ENCODE data around the gene PCNX2. TPM values are rescaled to one million over a fixed set of nuclear protein-coding genes. Genes with fewer than 3 reads are reported as not detected.

The PCNX2 gene
- total and polyA plus RNA-seq, 12 donors = 0.29 to 3.1 (median 1.6) TPM

- WGBS, 2 donors = 96% methylated on average over 11 of the region's 11 CpGs
- no peak for ATAC-seq
- H3K9me3 ChIP-seq = peaks cover 0 to 2% (median 0%) of the 10 kb centered on the region in 11 donors
- no peak overlapping the region for H3K4me3 ChIP-seq
- intact Hi-C loops (cut with DNase I) = no loop called here
- no peaks in the 10 kb centered on the region for H3K36me3 ChIP-seq
- H3K27me3 ChIP-seq = peaks cover 0 to 6% (median 0%) of the 10 kb centered on the region in 7 donors
- TF ChIP-seq CTCF (IDR thresholded peaks at IDR 0.05) = no peak
- DNase-seq = no peak
- peaks cover 0 to 10% (median 4%) of the 10 kb centered on the region in 9 donors for H3K4me1 ChIP-seq
- H3K27ac ChIP-seq = no peak overlapping the region
Measured at GRCh38 chr1:232938926-232939325, 356.6 kb downstream of the PCNX2 start.

- Histone ChIP-seq H3K4me3 (no peak overlapping the region), H3K4me1 (peaks cover 0 to 3% (median 0%) of the 10 kb centered on the region in 9 donors), H3K27me3 (peaks cover 0 to 6% (median 0%) of the 10 kb centered on the region in 7 donors), H3K36me3 (no peaks in the 10 kb centered on the region), H3K27ac (no peak overlapping the region), H3K9me3 (peaks cover 0 to 2% (median 0%) of the 10 kb centered on the region in 11 donors)
- intact Hi-C loops (cut with DNase I) = no loop called here
- ATAC-seq (no peak), DNase-seq (no peak)
- WGBS, 2 donors = 68 to 77% methylated on average over 8 of the region's 8 CpGs
- TF ChIP-seq CTCF (IDR thresholded peaks at IDR 0.05) = no peak
Measured at GRCh38 chr1:232937741-232938375, 357.7 kb downstream of the PCNX2 start.

GRCh38 chr1:232936941-232937340, 358.6 kb downstream of the PCNX2 start:
- H3K36me3 ChIP-seq = no peaks in the 10 kb centered on the region
- no peak overlapping the region for H3K4me3 ChIP-seq
- H3K27ac ChIP-seq = no peak overlapping the region
- H3K27me3 ChIP-seq = peaks cover 0 to 6% (median 0%) of the 10 kb centered on the region in 7 donors
- DNase-seq (no peak), ATAC-seq (no peak)
- peaks cover 0 to 4% (median 0%) of the 10 kb centered on the region in 11 donors for H3K9me3 ChIP-seq
- TF ChIP-seq CTCF (IDR thresholded peaks at IDR 0.05) = no peak
- H3K4me1 ChIP-seq = peaks cover 0 to 7% (median 0%) of the 10 kb centered on the region in 9 donors
- intact Hi-C loops (cut with DNase I) = no loop called here
- 93% methylated on average over 6 of the region's 6 CpGs for WGBS, 2 donors

Other genes with a start within 250 kb of the PCNX2 start
- under 1 TPM; 0.09 to 0.47 (median 0.17) TPM for gene MAP3K21, start 32.0 kb upstream of the PCNX2 start, total RNA-seq
- under 1 TPM; 0.07 to 0.37 TPM for gene MAP3K21, start 32.0 kb upstream of the PCNX2 start, polyA plus RNA-seq